GM21390 (cell line): Measurements from ENCODE around the gene ATP8B3.

ENCODE experiments used
- ATAC-seq: cut with Tn5 transposase; IDR thresholded peaks from one replicate; pipeline ENCODE4 v1.9.1; 2021; ENCODE audit not compliant: unreplicated experiment

Gene ATP8B3

GRCh38 chr19:1816530-1817298 is 4.6 kb upstream of the ATP8B3 start:
- ATAC-seq: no peak

- ATAC-seq: no peak
Observed at GRCh38 chr19:1815605-1816529, 3.8 kb upstream of the ATP8B3 start.

- ATAC-seq: no peak
Observed at GRCh38 chr19:1814833-1815604, 2.9 kb upstream of the ATP8B3 start.

GRCh38 chr19:1814391-1814790 is 2.3 kb upstream of the ATP8B3 start:
- ATAC-seq: no peak

- ATAC-seq: no peak
Observed at GRCh38 chr19:1813192-1814182, 1.4 kb upstream of the ATP8B3 start.

GRCh38 chr19:1812426-1813191 is 533 bp upstream of the ATP8B3 start:
- peak; percentile 71 for ATAC-seq

- ATAC-seq: no peak
Observed at GRCh38 chr19:1811472-1811894, 593 bp downstream of the ATP8B3 start.

DNA sequence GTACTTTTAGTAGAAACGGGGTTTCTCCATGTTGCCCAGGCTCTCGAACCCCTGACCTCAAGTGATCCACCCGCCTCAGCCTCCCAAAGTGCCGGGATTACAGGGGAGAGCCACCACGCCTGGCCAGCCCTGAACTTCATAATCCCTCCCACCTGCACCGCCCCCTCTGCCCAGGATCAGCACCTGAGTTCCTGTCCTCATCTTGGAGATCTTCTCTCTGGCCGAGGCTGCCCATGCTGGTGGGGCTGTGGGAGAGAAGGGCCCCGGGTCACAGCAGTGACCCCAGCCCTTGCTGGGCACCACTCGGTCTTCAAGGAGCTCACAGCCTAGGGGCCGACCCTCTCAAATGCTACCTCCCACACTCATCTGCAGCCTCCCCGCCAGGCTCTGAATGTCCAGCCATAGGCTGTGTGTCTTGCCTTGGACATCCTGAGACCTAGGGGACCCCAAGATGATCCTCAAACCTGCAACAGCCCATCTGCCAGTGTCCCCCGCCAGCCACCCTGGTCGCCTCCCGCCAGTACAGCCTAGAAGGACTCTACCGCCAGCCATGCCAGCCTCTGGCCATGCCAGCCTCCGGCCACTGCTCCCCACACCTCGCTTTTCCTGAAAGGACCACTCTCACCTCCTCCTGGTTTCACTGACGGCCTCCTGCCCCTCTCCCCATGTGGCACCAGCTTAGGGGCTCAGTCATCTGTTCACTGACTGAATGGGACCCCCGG is 1.5 kb downstream of the ATP8B3 start:
- no peak for ATAC-seq

- no peak for ATAC-seq
Observed at GRCh38 chr19:1809678-1810077, 2.4 kb downstream of the ATP8B3 start.

DNA sequence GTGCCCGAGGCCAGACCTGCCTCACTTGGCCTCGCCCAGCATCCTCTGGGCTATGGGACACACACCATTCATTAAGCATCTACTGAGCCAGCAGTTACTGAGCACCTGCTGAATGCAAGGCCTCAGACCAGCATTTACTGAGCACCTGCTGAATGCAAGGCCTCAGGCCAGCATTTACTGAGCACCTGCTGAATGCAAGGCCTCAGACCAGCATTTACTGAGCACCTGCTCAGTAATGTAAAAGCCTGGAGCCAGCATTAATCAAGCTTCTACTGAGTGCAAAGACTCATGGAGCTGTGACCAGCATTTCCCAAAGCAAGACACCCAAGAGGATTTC is 3.7 kb downstream of the ATP8B3 start:
- no peak for ATAC-seq

GRCh38 chr19:1807695-1808394 is 4.2 kb downstream of the ATP8B3 start:
- no peak for ATAC-seq

GRCh38 chr19:1807030-1807694 is 4.9 kb downstream of the ATP8B3 start:
- ATAC-seq: no peak

DNA sequence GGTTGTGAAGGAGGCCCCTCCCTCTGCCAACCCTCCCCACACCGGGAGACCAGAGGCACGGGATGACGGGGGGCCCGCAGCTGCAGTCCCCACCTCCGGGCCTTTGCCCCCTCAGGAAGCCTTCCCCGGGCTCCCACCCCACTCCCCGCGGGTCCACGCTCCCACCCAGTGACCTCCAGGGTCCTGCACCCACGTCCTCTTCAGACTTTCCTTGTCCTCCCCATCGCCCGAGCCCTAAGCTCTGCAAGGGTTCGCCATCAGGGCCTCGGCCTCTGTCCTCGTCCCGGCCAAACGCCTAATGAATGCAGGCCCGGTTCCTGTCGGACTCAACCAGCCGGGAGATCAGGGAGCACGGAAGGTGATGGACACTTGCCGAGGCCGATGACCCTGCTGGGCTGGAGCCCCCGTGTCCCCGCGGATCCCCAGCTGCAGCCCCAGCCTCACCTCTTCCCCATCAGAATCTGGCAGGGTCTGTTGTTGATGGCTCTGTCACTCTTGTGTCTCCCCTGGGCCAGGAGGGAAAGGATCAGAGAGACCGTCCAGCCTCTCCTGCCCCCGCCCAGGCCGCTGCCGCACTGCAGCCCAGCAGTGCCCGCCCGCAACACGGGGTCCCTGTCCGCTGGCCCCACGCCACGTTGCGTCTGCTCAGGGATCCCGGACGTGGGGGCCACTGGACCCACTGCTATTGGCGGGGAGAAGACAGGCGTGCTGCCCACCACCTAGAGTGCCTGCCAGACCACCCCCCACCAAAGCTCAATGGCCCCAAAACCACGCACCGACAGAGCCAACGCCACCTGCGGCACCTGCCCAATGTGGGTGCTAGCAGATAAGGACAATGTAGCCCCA is 5.7 kb downstream of the ATP8B3 start:
- ATAC-seq: no peak

DNA sequence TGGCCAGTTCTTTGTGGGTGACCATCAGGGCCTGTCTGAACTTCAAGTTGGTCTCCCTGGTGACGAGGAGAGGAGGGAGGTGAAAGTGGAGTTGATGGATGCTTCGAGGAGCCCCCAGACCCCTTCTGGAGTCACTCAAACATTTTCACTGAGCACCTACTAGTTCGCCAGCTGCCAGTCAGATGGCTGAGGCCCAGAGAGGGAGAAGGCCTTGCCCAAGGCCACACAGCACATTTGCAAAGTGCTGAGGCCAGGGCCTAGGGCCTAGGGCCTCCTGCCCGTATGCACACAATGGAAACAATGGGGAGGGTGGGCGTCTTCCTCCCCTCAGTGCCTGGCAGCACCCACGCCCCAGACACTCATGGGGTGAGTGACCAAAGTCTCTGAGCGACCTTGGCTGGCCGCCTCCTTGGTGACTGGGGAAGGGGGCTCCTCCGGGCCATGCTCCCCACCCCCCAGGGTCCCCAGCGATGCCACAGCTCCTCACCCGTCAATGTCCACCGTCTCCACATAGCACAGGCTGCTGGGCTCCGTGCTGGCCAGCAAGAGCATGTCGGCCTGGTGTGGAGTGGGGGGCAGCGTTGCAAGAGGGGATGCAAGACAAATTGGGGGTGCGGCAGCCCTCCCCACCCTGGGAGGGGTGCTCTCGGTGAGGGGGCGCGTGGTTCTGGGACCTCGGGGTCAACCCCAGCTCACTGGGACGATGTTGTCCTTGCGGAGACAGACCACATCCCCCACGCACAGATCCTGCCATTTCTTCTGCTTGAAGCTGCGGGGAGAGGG is 6.5 kb downstream of the ATP8B3 start:
- no peak for ATAC-seq

DNA sequence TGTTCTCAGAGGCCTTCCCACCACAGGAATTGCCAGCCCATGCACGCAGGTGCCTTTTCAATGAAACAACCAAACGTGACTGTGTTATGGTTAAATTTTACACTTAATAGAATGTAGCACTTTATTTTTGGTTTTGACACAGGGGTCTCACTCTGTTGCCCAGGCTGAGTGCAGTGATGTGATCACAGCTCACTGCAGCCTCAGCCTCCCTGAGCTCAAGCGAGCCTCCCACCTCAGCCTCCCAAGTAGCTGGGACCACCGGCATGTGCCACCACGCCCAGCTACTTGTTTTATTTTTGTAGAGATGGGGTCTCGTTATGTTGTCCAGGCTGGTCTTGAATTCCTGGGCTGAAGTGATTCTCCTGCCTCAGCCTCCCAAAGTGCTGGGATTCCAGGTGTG is 7.2 kb downstream of the ATP8B3 start:
- ATAC-seq: no peak
